GM21381 (cell line): ENCODE data around the gene PRAMEF25.
"Not testable (repeated sequence)": the region's sequence is repeated elsewhere in the genome, so short reads cannot be mapped to it uniquely, and the experiment has no call there.

ENCODE experiments used
- ATAC-seq: cut with Tn5 transposase; IDR thresholded peaks from one replicate; pipeline ENCODE4 v1.9.1; 2021; ENCODE audit warnings: mild to moderate bottlenecking, moderate library complexity; ENCODE audit not compliant: unreplicated experiment

The PRAMEF25 gene

GRCh38 chr1:13070474-13070873 lies at the start of gene PRAMEF25:
PRAMEF25 (plus strand) TSS chr1:13070774; CDS start chr1:13073694, 2,920 bp downstream.
- not testable (repeated sequence) for ATAC-seq

GRCh38 chr1:13056475-13056874 lies 14.1 kb upstream of the PRAMEF25 start, which contains the start of gene PRAMEF27:
PRAMEF27 (minus strand) TSS chr1:13056575; CDS start chr1:13053659, 2,916 bp downstream.
- ATAC-seq, result not testable (repeated sequence)

- not testable (repeated sequence) for ATAC-seq
Observed at GRCh38 chr1:13116754-13117153, 46.2 kb downstream of the PRAMEF25 start, which contains the start of gene HNRNPCL2. HNRNPCL2 (minus strand) TSS chr1:13116854; CDS start chr1:13116400, 454 bp downstream.
